K562 (cell line): ENCODE data around the gene CACNA2D4.

Experiments
- CREM ChIP-seq: IDR thresholded peaks from 2 replicates; pipeline ENCODE4 v1.6.1; 2014; ENCODE audit warnings: antibody characterized with exemption, low read depth
- ZBED1 ChIP-seq: IDR thresholded peaks from 2 replicates; pipeline ENCODE4 v1.6.1; 2014

DNA sequence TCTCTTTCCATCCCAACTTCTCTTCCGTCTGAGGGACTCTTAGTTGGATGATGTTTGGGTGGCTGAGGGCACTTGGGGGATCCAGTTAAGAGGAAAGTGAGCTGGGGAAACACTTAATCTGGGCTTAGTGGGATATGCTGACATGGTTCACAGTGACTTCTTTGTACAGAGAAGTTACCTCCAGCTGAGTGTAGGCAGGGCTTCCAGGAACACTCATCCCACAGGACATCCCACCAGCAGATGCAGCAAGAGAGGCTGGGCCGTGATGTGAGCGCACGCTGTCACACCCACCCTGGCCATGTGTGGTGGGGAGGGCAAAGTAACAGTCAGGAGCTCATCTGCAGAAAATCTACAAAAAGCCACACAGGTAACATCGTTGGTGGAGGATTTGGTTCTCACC lies 832 bp upstream of the CACNA2D4 start:
- TF ChIP-seq ZBED1 (no peak), CREM (no peak)
